HG02943 (cell line): Measurements from ENCODE around the gene PTPN18.

Experiments used
- ATAC-seq: cut with Tn5 transposase; IDR thresholded peaks from one replicate; pipeline ENCODE4 v1.9.1; 2021; ENCODE audit warnings: mild to moderate bottlenecking, low read depth, moderate library complexity; ENCODE audit not compliant: unreplicated experiment

Gene PTPN18

GRCh38 chr2:130338793-130339345 is 17.0 kb upstream of the PTPN18 start:
- no peak for ATAC-seq

GRCh38 chr2:130339885-130340745 is 15.7 kb upstream of the PTPN18 start:
- ATAC-seq = no peak

GRCh38 chr2:130341562-130342019 is 14.3 kb upstream of the PTPN18 start:
- ATAC-seq = peak; percentile 2

GRCh38 chr2:130342020-130342532 is 13.8 kb upstream of the PTPN18 start:
- peak; percentile 78 for ATAC-seq

DNA sequence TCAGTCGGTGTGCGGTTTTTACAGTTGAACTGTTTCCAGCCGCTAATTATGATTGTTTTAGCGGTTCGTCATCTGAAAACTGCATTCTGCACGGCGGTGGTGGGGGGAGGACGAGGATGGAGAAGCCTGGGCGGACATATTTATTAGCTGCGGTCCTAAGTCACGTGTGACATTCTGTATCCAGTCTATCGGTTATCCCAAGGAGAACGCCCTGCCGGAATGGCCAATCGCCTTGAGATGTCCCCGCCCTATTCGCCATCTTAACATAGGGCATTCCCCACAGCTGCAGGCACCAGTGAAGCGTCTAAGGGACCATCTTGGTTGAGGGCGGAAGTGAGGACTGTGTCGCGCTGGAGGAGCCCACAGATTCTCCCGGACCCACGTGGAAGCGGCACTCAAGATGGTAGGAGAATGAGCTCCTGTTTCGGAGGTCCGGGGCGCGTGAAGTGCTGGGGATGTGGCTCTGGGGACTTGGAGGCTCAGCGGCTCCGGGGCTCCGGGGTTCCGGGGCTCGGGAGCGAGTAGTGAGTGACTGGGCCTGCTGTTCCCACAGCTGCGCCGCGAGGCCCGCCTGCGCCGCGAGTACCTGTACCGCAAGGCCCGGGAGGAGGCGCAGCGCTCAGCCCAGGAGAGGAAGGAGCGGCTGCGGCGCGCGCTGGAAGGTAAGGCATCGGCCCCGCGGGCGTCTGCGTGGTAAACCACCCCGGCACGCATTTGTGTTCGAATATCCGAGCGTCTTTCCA is 13.2 kb upstream of the PTPN18 start, which contains the start of gene IMP4:
IMP4 (plus strand) TSS at position 365 of the 743 bp plus-strand sequence; CDS start at position 401, 36 bp downstream.
- ATAC-seq = peak; percentile 88

DNA sequence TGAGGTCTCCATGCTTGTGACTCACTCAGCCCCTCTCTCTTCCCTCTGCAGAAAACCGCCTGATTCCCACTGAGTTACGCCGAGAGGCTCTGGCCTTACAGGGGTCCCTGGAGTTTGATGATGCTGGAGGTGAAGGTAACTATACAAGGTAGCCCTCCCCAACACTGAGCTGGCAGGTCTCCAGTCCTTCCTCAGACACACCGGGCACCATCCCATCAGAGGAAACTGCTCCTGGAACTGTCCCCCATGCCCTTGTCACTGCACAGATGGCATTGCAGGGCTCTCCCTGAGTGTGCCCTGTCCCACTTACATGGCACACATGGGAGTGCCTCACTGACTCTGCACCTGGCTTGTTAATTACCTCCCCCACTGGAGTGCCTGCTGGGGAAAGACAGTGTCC is 11.3 kb upstream of the PTPN18 start:
- no peak for ATAC-seq

GRCh38 chr2:130345091-130345490 is 10.8 kb upstream of the PTPN18 start:
- no peak for ATAC-seq

DNA sequence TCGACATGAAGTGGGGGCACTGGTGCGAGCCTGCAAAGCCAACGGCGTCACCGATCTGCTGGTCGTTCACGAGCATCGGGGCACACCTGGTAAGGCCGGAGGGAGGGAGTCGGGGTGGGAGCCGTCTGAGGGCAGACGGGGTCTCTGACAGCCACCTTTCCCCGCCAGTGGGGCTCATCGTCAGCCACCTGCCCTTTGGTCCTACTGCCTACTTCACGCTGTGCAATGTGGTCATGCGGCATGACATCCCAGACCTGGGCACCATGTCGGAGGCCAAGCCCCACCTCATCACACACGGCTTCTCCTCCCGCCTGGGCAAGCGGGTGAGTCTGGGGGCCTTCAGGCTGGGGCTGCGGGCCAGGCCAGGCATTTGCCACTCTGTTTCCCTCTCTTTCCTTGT is 10.2 kb upstream of the PTPN18 start:
- no peak for ATAC-seq

- no peak for ATAC-seq
Measured at GRCh38 chr2:130346041-130346740, 9.7 kb upstream of the PTPN18 start.

DNA sequence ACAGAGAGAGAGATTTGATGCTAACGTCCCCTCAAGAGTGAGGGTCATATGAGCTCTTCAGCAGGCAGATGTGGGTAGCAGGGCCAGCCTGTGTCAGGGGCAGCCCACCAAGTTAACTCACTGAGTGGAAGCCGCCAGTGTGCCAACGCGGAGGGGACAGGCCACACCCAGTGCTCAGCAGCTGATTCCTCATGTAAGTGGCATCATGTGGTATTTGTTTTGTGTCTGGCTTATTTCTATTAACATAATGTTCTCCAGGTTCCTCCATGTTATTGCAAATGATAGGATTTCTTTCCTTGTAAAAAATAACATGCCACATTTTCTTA is 9.2 kb upstream of the PTPN18 start:
- ATAC-seq = no peak

DNA sequence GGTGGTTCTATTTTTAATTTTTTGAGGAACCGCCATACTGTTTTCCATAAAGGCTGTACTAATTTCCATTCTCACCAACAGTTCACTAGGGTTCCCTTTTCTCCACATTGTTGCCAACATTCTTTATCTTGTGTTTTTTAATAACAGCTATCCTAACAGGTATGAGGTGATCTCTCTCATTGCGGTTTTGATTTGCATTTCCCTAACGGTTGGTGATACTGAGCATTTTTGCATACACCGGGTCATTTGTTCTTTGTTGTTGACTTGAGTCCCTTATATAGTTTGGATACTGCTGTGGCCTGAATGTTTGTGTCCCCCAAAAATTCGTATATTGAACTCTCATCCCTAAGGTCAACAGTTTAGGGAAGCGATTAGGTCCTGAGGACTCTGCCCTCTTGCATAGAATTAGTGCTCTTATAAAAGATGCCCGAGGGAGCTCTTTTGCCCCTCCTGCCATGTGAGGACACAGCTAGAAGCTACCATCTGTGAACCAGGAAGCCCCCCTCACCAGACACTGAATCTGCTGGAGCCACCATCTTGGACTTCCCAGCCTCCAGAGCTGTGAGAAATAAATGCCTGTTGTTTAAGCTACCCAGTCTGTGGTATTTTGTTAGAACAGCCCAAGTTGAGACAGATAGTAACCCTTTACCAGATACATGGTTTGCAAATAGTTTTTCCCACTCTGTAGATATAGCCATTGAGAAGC is 8.5 kb upstream of the PTPN18 start:
- no peak for ATAC-seq

- ATAC-seq = no peak
Measured at GRCh38 chr2:130349174-130349573, 6.7 kb upstream of the PTPN18 start.

DNA sequence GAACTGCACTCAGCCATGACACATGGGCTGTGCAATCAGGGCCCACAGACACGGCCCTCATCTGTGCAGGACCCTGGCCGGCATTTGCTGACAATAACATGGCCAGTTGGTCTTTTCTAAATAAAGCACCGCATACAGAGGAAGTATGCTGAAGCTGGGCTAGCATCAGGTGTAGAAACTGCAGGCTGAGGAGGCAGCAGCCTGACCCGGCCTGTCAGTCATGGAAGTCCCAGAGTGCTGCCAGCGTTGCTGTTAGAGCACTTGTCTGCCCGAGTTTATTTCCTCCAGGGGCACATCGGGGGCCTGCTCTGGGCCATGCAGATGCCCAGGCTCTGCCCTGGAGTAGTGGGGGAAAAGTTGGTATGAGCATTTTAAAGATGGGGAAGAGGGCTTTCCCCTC is 4.1 kb upstream of the PTPN18 start:
- no peak for ATAC-seq

GRCh38 chr2:130352237-130352636 is 3.6 kb upstream of the PTPN18 start:
- no peak for ATAC-seq

DNA sequence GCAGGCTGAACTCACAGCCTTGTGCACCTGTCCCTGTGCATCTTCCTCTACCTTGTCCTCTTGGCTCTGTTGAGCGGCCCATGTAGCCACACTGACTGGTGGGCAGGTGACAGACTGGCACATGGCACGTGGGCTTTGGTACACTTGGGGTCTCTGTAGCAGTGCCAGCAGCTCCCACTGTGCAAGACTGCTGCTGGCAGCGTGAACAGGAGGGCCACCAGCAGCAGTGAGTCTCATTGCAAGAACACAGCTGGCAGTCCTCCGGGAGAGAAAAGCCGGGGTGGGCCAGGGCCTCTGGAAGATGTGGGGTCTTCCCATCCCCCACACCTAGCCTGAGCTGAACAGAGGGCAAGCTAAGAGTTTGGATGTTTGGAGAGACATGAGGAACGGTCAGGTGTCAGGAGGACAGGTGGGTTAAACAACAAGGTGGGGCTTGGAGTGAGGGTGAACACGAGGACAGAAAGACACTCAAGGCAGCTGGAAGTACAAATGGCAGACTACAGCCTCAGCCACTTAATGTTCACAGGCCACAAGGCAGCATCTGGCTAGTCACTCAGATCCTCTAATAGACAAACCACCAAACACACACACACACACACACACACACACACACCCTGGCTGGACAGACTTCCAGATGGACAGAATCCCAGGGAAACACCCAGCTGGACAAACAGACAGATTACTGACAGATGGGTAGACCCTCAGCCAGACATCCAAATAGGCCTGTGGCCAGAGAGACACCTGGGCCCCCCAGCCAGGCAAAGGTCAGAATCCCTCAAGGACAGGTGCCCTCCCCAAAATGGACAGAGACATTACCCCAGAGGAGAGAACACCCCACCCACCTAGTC is 2.3 kb upstream of the PTPN18 start:
- no peak for ATAC-seq

GRCh38 chr2:130354139-130354428 is 1.8 kb upstream of the PTPN18 start:
- ATAC-seq = no peak

- peak; percentile 1 for ATAC-seq
Measured at GRCh38 chr2:130355172-130355577, 681 bp upstream of the PTPN18 start.

DNA sequence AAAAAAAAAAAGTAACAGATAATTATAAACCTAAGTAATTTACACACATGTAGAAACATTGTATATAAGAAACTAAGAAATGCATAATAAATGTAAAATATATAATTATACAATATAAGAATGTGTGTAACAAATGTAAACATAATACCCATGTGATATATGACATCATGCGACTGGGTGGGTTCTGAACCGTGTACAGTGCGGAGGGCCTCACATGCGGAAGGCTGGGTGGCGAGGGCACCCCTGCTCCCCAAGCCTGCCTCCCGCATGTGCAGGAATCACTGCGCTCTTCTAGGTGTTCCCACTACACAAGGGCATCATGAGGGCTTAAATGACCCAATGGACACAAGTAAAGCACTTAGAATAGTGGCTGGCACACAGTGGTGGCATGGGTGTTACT is 2.0 kb downstream of the PTPN18 start:
- ATAC-seq = no peak
